ENCODE measurements around the gene CXCL17.

CXCL17 gene

DNA sequence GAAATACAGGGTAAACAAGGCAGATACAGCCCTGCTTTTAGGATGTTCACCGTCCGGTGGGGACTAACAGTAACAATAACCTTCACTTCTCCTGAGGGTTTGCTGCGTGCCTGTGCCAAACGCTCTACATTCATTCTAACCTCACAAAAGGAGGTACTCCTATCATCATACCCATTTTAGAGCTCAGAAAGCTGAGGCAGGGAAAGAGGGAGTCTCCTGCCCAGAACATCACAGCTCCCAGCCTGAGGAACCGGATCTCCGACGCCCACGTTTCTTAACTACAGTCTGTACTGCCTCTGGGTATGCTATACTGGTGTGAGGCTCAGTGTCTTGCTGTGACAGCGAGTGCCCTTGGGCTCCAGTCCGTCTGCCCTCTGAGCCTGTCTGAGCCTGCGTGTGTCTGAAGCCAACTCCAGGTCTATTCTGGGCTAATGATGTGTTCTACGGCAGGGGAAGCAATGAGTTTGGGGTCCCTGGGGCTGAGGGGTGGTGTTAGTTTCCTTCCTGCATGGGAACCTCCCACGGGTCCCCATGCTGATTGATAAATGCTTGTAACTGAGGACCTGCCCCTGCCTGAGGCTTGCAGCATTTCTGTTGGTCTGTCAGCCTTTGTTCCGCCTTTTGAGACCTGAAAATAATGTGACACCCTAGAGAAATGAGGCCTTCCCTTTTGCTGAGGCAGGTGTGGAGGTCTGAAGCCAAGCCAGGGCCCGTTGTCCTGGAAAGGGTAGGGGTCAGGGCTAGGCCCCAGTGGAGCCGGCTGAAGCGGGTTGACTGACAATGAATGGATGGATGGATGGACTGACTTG is 20.4 kb downstream of the CXCL17 start:
- no peak for TF ChIP-seq GATA3 (IDR thresholded peaks at IDR 0.05; ENCODE audit: low read depth, low read length)
- no peak for TF ChIP-seq GATA2 (IDR thresholded peaks at IDR 0.05; ENCODE audit: low read depth, low read length)

DNA sequence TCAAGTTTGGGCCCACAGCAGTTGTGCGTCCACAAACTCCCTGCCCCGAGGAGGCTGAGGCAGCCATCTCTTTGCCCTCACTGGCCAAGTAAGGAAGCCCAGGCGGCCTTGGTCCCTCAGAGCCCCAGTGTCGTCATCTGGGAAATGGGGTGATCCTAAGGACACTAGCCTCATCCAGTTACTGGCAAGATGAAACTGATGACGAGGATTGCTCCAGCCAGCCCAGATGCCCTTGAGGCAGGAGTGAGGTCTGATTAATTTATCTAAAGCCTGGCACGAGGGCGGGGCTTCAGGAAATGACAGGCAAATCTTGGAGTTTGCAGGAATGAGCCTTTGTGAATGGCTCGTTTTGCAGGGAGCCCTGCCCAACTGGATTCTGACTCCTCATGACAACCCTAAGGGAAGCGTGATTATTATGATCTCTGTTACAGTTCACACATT is 21.1 kb downstream of the CXCL17 start:
- no peak for TF ChIP-seq GATA3 (IDR thresholded peaks at IDR 0.05; ENCODE audit: low read depth, low read length)
- no peak for TF ChIP-seq GATA2 (IDR thresholded peaks at IDR 0.05; ENCODE audit: low read depth, low read length)

DNA sequence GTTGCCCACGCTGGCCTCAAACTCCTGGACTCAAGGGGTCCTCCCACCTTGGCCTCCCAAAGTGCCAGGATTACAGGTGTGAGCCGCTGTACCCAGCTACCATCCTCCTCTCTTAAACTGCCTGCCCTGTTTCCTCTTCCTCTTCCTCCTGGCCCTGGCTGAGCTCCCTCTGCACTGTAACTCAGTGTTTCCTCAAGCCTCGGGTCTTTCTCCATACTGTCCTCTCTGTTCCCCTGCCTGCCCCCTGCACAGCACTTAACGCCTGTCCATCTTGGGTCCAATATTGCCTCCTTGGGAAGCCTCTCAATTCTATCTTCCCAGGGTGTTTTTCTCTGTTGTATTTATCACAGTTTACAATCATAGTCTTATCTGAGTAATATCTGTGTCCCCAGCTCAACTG is 21.6 kb downstream of the CXCL17 start:
- TF ChIP-seq GATA2 (IDR thresholded peaks at IDR 0.05; ENCODE audit: low read depth, low read length) (no peak), GATA3 (IDR thresholded peaks at IDR 0.05; ENCODE audit: low read depth, low read length) (no peak)

DNA sequence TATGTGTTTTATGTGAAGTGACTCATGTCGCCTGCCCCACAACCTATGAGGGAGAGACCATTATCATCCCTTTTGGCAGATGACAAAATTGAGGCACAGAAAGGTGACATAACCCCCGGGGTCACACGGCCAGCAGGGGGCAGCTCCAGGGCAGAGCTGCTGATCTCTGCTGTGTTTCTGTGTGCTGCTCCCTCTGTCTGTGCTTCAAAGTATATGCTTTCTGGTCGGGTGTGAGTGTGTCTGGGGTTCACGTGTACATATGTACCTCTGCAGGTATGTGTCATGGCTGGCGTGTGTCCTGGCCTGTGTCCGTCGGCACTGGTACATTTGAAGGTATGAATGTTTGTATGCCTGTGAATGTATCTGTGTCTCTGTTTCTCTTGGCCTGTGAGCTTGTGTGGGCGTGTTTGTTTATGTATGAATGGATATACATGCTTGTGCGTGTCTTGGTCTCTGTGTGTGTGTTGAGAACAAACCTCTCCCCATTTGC is 22.6 kb downstream of the CXCL17 start:
- TF ChIP-seq GATA3 (IDR thresholded peaks at IDR 0.05; ENCODE audit: low read depth, low read length), result no peak
- no peak for TF ChIP-seq GATA2 (IDR thresholded peaks at IDR 0.05; ENCODE audit: low read depth, low read length)

DNA sequence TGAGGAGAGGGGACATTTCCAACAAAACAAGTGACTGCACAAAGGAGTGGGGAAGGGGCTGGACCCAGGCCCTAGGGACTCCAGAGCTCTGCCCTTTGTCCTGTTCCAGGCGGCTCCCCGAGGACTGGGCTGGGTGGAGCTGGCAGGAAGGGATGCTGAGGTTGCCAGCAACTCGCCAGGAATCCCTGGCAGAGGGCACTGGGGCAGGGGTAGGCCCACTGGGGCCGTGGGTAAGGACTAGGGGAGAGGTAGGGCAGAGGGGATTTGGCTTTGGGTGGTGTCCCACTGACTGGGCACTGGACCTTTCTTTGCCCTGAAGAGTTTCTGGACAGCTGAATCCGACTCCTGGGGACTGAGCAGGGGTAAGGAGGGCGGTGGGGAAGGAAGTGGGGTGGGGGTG is 23.4 kb downstream of the CXCL17 start:
- TF ChIP-seq GATA2 (IDR thresholded peaks at IDR 0.05; ENCODE audit: low read depth, low read length) (no peak), GATA3 (IDR thresholded peaks at IDR 0.05; ENCODE audit: low read depth, low read length) (no peak)

DNA sequence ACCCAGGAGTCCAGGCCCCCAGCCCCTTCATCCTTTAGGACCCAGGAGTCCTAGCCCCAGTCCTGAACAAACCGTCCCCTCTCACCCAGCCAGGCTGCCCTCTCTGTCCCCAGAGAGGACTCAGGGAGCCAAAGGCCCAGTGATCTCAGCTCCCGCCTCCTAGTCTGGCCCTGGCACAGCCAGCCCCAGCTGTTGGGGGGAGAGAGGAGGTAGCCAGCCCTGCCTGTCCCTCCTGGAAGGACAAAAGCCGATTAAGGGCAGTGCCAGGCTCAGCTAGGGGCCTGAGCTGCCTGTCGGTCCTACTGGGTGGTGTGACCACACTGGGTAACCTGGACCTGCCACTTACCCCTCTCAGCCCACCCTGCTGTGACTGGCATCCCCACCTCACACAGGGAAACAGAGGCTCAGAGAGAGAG is 30.1 kb downstream of the CXCL17 start:
- TF ChIP-seq GATA3 (IDR thresholded peaks at IDR 0.05; ENCODE audit: low read depth, low read length) (no peak), GATA2 (IDR thresholded peaks at IDR 0.05; ENCODE audit: low read depth, low read length) (no peak)

DNA sequence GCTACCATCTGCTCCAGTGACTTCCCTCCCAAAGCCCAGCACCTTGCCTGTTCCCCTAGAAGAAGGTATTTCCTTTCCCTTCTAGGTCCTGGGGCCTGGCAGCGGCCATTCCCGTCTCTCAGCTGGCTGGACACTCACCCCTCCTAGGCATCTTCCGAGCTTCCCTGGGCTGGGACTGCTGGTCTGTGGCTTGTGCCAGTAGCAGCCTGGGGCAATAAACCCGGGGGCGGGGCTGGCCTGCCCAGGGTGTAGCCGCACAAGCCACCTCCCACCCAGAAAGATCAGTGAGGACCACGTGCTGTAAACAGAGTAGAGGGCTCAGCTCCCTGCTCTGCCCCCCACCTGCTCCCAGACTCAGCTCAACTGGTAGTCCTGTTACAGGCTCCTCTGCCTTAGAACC is 30.5 kb downstream of the CXCL17 start:
- TF ChIP-seq GATA2 (IDR thresholded peaks at IDR 0.05; ENCODE audit: low read depth, low read length), result no peak
- TF ChIP-seq GATA3 (IDR thresholded peaks at IDR 0.05; ENCODE audit: low read depth, low read length), result no peak

DNA sequence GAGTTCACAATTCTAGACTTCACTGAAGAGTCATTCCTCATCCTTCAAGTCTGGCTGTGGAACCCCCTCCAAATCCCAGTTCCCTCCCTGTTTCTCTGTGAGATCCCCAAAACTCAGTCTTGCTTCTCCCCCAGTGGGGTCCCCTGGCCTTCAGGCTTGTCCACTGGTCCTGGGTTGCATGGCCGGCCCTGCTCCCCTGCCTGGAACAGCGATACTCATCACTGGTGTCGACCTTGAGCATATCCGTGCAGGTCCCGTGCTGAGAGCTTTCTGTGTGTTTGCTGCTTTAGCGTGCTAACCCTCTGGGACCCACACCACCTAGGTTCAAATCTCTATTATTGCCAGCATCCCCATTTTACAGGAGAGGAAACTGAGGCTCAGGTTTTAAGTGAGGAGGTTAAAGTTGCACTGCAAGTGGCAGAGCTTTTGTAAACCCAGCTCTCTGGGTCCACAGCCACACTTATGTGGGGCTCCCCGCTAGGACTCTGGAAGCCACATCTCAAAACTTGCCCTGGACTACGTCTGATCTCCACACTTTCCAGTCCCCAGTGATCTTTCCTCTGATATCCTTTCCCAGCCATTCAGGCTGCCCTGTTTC is 31.1 kb downstream of the CXCL17 start:
- TF ChIP-seq GATA2 (IDR thresholded peaks at IDR 0.05; ENCODE audit: low read depth, low read length), result peak; percentile 29; the same call in 1 of the 2 replicates
- no peak for TF ChIP-seq GATA3 (IDR thresholded peaks at IDR 0.05; ENCODE audit: low read depth, low read length)

DNA sequence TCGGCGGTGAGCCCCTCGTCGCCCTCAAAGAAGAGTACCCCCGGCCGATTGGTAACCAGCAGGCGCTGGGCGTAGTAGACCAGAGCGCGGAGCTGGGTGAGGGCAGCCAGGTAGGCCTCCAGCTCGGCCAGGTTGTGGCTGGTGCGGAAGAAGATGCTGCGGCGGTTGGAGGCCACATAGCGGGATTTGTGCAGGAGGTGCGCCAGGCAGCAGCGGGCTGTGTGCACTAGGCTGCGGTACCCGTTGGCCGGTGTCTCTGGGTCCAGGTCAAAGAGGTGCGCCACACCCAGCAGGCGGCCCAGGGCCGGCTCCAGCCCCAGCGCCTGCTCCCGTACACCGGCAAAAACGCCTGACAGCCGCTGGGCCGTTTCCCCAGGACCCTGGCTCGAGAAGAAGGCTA is 32.4 kb downstream of the CXCL17 start:
- no peak for TF ChIP-seq GATA3 (IDR thresholded peaks at IDR 0.05; ENCODE audit: low read depth, low read length)

DNA sequence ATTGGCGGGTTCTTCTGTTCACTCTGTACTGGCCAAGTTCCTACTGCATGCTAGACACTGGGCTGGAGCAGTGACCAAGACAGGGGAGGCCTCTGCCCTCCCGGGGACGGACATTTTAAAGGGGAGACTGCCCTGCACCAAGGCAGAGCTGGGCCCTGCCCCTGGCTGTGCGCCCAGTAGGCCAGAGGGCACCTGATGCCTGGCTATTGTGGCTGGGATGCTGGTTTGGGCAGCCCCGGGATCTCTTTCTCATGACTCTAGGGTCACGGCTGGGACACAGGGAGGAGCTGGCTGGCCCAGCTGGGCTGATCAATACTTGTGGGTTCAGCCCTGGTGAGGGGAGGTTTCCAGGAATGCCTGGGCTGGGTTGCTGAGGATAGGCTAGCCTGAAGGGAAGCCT is 33.3 kb downstream of the CXCL17 start:
- TF ChIP-seq GATA3 (IDR thresholded peaks at IDR 0.05; ENCODE audit: low read depth, low read length) (no peak), GATA2 (IDR thresholded peaks at IDR 0.05; ENCODE audit: low read depth, low read length) (no peak)

DNA sequence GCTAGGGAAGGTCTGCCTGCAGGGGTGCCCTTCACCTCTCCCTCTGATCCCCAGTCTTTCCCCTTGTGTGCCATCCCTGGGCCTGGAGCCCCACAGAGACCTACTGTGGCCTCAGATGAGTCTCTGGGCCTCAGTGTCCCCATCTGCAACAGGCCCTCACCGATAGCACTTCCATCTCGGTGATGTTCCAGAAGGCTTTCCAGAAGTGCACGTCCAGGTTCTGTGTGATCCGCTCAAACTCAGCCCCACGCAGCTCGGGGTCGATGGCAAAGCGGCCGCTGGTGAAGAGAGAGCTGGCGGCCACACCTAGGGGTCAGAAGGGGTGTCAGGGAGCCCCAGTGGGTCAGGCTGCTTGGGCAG is 35.0 kb downstream of the CXCL17 start:
- TF ChIP-seq GATA3 (IDR thresholded peaks at IDR 0.05; ENCODE audit: low read depth, low read length) (no peak), GATA2 (IDR thresholded peaks at IDR 0.05; ENCODE audit: low read depth, low read length) (no peak)

DNA sequence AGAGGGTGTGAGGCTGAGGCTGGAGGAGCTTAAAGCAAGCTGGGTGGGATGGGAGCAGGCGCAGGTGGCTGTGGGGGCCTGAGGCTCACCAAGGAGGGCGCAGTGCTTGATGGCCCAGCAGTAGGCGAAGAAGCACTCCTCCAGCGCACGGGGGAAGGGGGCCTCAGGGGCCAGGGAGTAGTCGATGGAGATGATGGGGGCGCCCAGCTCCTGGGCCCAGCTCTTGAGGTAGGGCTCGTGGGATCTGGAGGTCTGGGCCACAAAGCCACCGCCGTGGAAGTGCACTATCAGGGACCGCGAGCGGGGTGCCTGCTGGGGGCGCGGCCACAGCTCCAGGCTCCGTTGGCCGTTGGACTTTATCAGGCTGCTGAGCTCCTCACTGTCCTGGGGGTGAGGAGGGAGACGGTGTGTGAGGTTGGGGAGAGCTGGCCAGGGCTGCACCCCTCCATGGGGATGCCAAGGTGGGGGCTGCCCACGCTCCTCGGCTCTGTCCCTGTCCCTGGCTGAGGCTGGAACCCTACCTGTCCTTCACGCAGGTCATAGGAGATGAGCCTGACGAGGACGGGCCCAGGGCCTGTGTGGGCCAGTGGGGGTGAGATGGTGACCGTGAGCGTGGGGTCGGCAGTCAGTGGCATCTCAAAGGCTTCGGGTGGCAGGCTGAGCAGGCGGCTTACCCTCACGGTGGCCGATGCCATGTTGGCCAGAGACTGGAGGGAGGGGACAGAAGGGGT is 35.5 kb downstream of the CXCL17 start:
- no peak for TF ChIP-seq GATA3 (IDR thresholded peaks at IDR 0.05; ENCODE audit: low read depth, low read length)
- no peak for TF ChIP-seq GATA2 (IDR thresholded peaks at IDR 0.05; ENCODE audit: low read depth, low read length)

DNA sequence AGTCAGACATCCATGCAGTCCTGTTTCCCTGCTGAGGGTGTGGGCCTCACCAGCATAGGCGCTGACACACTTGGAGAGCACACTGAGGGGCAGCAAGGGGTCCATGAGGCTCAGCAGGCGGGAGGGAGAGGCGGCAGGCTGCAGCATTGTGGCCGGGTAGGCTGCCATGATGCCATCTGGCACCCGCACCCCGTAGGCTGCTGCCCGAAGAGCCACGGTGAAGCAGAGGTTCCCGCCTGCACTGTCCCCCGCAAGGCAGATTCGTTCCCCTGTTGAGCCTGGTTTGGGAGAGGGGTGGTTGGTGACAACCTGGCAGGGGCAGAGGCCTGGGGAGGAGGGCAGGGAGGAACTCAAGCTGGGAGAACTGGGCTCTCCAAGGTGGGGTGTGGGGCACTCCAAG is 36.6 kb downstream of the CXCL17 start:
- TF ChIP-seq GATA2 (IDR thresholded peaks at IDR 0.05; ENCODE audit: low read depth, low read length) (no peak), GATA3 (IDR thresholded peaks at IDR 0.05; ENCODE audit: low read depth, low read length) (no peak)

DNA sequence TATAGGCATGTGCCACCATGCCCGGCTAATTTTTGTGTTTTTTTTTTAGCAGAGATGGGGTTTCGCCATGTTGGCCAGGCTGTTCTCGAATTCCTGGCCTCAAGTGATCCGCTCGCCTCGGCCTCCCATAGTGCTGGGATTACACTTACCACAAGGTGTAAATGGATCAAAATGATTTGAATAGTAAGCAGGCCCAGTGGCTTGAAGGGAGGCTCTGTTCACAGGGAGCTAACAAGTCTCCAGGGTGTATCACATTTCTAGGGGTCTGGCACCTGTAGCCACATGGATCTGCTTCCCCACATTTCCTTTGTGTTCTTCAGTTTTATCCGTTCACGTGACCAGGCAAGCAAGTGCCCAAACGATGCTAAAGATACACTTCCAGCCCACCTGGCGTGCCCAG is 39.2 kb downstream of the CXCL17 start:
- TF ChIP-seq GATA3 (IDR thresholded peaks at IDR 0.05; ENCODE audit: low read depth, low read length) (no peak), GATA2 (IDR thresholded peaks at IDR 0.05; ENCODE audit: low read depth, low read length) (no peak)

All from SH-SY5Y (cell line).